ENCODE measurements around the gene RRAGA.

- TF ChIP-seq CTCF (IDR thresholded peaks at IDR 0.05 in 4 of 5, conservative IDR thresholded peaks at IDR 0.05 in 1 of 5) (no peak), POLR2A (IDR thresholded peaks at IDR 0.05) (no peak)
Measured at GRCh38 chr9:19033015-19033414, 16.2 kb upstream of the RRAGA start, which contains the start of gene SAXO1.
